Fibroblast of mammary gland (primary cell): ENCODE results near the gene NLRC4.
"Not testable (repeated sequence)": the region's sequence is repeated elsewhere in the genome, so short reads cannot be mapped to it uniquely, and the experiment has no call there.

ENCODE experiments used
- DNase-seq: peaks from one replicate; pipeline ENCODE4 v3.0.0-alpha.2; 2010; ENCODE audit warnings: low read depth
- H3K4me3 ChIP-seq: 2 replicates; pipeline ENCODE4 v1.5.1; 2011; ENCODE audit warnings: low read depth, mild to moderate bottlenecking, low read length, moderate library complexity; ENCODE audit not compliant: control insufficient read depth
- TF ChIP-seq, protein P1 (sequence below): conservative IDR thresholded peaks from 2 replicates; pipeline ENCODE4 v1.5.1; 2011; ENCODE audit warnings: low read depth, low read length, inconsistent platforms; ENCODE audit not compliant: control insufficient read depth, insufficient read depth

The NLRC4 gene

DNA sequence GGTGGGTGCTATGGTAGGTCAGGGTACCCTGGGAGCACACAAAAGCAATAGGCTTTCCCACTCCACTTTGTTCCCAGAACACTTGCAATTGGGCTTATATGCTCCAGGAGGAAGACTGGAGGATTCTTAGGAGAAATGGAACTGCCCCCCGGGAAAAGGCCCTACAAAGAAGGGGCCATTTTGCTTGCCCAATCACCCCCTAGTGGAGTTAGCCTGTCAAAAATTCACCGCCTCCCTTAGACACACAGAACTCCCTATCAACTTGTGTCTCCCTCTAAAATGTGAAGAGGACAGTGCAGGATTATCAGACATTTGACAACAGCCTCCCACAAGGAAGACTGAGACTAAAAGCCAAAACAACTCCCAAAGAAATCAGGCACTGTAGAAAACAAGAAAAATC, 36.5 kb downstream of the NLRC4 start:
- no peak for DNase-seq
- H3K4me3 ChIP-seq = no peak overlapping the region
- TF ChIP-seq, protein P1, sequence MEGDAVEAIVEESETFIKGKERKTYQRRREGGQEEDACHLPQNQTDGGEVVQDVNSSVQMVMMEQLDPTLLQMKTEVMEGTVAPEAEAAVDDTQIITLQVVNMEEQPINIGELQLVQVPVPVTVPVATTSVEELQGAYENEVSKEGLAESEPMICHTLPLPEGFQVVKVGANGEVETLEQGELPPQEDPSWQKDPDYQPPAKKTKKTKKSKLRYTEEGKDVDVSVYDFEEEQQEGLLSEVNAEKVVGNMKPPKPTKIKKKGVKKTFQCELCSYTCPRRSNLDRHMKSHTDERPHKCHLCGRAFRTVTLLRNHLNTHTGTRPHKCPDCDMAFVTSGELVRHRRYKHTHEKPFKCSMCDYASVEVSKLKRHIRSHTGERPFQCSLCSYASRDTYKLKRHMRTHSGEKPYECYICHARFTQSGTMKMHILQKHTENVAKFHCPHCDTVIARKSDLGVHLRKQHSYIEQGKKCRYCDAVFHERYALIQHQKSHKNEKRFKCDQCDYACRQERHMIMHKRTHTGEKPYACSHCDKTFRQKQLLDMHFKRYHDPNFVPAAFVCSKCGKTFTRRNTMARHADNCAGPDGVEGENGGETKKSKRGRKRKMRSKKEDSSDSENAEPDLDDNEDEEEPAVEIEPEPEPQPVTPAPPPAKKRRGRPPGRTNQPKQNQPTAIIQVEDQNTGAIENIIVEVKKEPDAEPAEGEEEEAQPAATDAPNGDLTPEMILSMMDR = no peak

- H3K4me3 ChIP-seq = no peak overlapping the region
- DNase-seq = no peak
- TF ChIP-seq, protein P1 = no peak
These were observed 37.2 kb downstream of the NLRC4 start for GRCh38 chr2:32227492-32227891.

GRCh38 chr2:32222966-32223365, 41.7 kb downstream of the NLRC4 start:
- no peak for DNase-seq
- TF ChIP-seq, protein P1 = no peak
- H3K4me3 ChIP-seq = no peak overlapping the region

DNA sequence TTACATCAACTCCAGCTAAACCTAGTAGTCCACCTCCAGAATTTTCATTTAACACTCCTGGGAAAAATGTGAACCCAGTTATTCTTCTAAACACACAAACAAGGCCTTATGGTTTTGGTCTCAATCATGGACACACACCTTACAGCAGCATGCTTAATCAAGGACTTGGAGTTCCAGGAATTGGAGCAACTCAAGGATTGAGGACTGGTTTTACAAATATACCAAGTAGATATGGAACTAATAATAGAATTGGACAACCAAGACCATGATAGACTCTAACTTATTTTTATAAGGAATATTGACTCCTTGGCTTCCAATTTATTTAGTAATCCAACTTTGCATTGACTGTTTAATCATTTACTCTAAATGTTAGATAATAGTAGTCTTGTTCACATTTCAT, 44.2 kb downstream of the NLRC4 start:
- no peak overlapping the region for H3K4me3 ChIP-seq
- TF ChIP-seq, protein P1 = no peak
- DNase-seq = no peak

DNA sequence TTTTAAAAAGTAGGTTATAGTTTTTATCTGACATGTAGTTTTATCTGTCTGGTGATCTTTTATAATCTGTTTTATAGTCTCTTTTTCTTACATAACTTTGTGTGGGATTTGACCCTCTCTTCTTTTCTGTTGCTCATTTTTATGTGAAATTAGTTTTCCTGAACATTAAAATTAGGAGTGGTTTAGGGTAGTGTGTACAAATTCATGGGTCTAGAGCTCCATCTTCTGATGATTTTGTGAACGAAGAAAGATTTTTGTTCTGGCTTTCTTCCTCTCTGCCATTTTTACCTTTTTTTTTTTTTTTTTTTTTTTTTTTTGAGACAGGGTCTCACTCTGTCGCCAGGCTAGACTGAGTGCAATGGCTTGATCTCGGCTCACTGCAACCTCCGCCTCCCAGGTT, 52.4 kb downstream of the NLRC4 start:
- DNase-seq = no peak
- TF ChIP-seq, protein P1 = no peak

GRCh38 chr2:32210767-32211408, 53.8 kb downstream of the NLRC4 start:
- H3K4me3 ChIP-seq = no peak overlapping the region
- DNase-seq = no peak
- TF ChIP-seq, protein P1 = no peak

More for the DNA sequence above, 52.4 kb downstream of the NLRC4 start:
- no peak overlapping the region for H3K4me3 ChIP-seq

GRCh38 chr2:32203428-32203827, 61.3 kb downstream of the NLRC4 start:
- H3K4me3 ChIP-seq, DNase-seq: not testable (repeated sequence)
